Measurements from ENCODE around the gene MORF4L1.
A peak's percentile ranks its signal among the peaks of the same experiment; 100 is the strongest.

The MORF4L1 gene

GRCh38 chr15:78933823-78934654 is 61.3 kb downstream of the MORF4L1 start:
- DNase-seq (ENCODE audit: low read depth) = peak; percentile 47
- peak; percentile 12 for TF ChIP-seq CTCF (conservative IDR thresholded peaks at IDR 0.05; ENCODE audit: low read depth, low read length)
- no peak overlapping the region for H3K4me3 ChIP-seq (ENCODE audit: low read depth, low read length)

GRCh38 chr15:78934655-78935023 is 61.9 kb downstream of the MORF4L1 start:
- TF ChIP-seq CTCF (conservative IDR thresholded peaks at IDR 0.05; ENCODE audit: low read depth, low read length) = no peak
- H3K4me3 ChIP-seq (ENCODE audit: low read depth, low read length) = no peak overlapping the region
- no peak for DNase-seq (ENCODE audit: low read depth)

- H3K4me3 ChIP-seq (ENCODE audit: low read depth, low read length) = no peak overlapping the region
- no peak for TF ChIP-seq CTCF (conservative IDR thresholded peaks at IDR 0.05; ENCODE audit: low read depth, low read length)
- peak; percentile 35 for DNase-seq (ENCODE audit: low read depth)
These were observed 64.5 kb downstream of the MORF4L1 start for GRCh38 chr15:78937132-78937739.

- no peak overlapping the region for H3K4me3 ChIP-seq (ENCODE audit: low read depth, low read length)
- no peak for DNase-seq (ENCODE audit: low read depth)
- no peak for TF ChIP-seq CTCF (conservative IDR thresholded peaks at IDR 0.05; ENCODE audit: low read depth, low read length)
These were observed 66.2 kb downstream of the MORF4L1 start for GRCh38 chr15:78938658-78939488.

GRCh38 chr15:78942741-78943140 is 70.1 kb downstream of the MORF4L1 start:
- no peak overlapping the region for H3K4me3 ChIP-seq (ENCODE audit: low read depth, low read length)
- no peak for TF ChIP-seq CTCF (conservative IDR thresholded peaks at IDR 0.05; ENCODE audit: low read depth, low read length)
- DNase-seq (ENCODE audit: low read depth) = no peak

GRCh38 chr15:78943692-78944091 is 71.0 kb downstream of the MORF4L1 start:
- H3K4me3 ChIP-seq (ENCODE audit: low read depth, low read length) = no peak overlapping the region
- DNase-seq (ENCODE audit: low read depth) = no peak
- TF ChIP-seq CTCF (conservative IDR thresholded peaks at IDR 0.05; ENCODE audit: low read depth, low read length) = no peak

Measured in choroid plexus epithelial cell (primary cell).